Uterus (tissue), 2 donors: Measurements from ENCODE around the gene CUBN.

Experiments
- CTCF ChIP-seq, 4 experiments: fragments of 200-600 bp in 2 of 4; fragments of 450-650 bp in 2 of 4; sonication (generic) in 2 of 4; IDR thresholded peaks; one replicate each; pipeline ENCODE4 v1.5.1; 2016 to 2019; ENCODE audit warnings: antibody characterized with exemption in 4 of 4, mild to moderate bottlenecking in 2 of 4, moderate library complexity in 1 of 4
- POLR2A ChIP-seq, 2 donors: fragments of 450-650 bp; IDR thresholded peaks; one replicate each; pipeline ENCODE4 v1.6.1; 2016; ENCODE audit warnings: antibody characterized with exemption in 2 of 2, mild to moderate bottlenecking in 1 of 2, moderate library complexity in 1 of 2

GRCh38 chr10:17122052-17122451 lies 7.6 kb downstream of the CUBN start:
- TF ChIP-seq CTCF (IDR thresholded peaks at IDR 0.05): no peak
- TF ChIP-seq POLR2A (IDR thresholded peaks at IDR 0.05): no peak
